H7 (cell line): ENCODE data around the gene ARSB. TPM values are rescaled to one million over a fixed set of nuclear protein-coding genes. Genes with fewer than 3 reads are reported as not detected.

Experiments
- DNase-seq: peaks from one replicate; pipeline ENCODE4 v3.0.0; 2012
- H3K27me3 ChIP-seq: 2 replicates; pipeline ENCODE4 v1.6.0; 2011; ENCODE audit warnings: mild to moderate bottlenecking, low read length; ENCODE audit not compliant: control insufficient read depth, insufficient read depth
- H3K36me3 ChIP-seq: replicated peaks from 2 replicates; pipeline ENCODE4 v1.5.1; 2011; ENCODE audit warnings: low read length; ENCODE audit not compliant: control insufficient read depth, insufficient read depth
- H3K4me3 ChIP-seq: 2 replicates; pipeline ENCODE4 v1.5.1; 2011; ENCODE audit warnings: low read depth, mild to moderate bottlenecking, control low read depth, low read length, moderate library complexity; ENCODE audit not compliant: insufficient read depth
- total RNA-seq: library from RNA; depleted of rRNA; stranded (reverse); fragments of >200 nt; shearing (Covaris generic); gene quantifications from 2 replicates; pipeline ENCODE4 v1.2.3, GENCODE V29; 2014

Gene ARSB
- total RNA-seq, 1 experiment from 2014 or later: 9.0 TPM

DNA sequence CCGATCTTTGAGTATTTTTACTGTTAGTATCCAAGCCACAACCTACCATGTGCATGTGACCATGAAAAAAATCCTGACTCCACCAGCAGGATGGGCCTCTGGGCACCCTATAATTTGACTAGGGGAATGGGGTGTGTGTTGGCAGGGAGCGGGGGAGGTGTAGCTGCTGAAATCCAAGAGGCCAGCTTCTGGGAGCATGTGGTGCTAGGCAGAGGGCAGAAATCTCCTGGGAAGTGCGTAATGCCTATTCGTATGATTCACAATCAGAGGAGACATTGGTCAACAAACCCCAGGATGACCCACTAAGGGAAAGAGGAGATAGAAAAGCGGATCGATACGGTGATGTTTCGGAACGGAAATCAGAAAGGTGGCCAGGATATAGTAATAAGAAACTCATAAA is 149.9 kb downstream of the ARSB start:
- Histone ChIP-seq H3K4me3 (no peak overlapping the region), H3K36me3 (no peaks in the 10 kb centered on the region), H3K27me3 (no peaks in the 10 kb centered on the region)
- DNase-seq: no peak

DNA sequence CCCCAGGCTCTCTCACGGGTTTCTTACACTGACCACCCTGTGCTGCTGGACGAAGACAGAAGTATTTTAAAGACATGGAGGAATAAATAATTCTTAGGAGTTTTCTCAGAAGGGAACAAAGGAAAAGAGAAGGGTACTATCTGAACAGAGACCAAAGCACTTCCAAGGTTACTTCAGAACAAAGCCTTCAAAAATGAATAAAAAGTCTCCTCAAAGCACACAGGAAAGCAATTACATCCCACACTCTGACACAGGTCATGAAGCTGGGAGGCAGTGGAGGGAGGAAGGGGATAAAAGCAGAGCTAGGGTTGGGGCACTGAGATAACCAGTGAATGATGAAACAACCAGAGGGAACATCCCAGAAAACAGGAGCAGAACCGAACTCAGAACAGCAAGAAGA is 151.8 kb downstream of the ARSB start:
- Histone ChIP-seq H3K4me3 (no peak overlapping the region), H3K36me3 (no peaks in the 10 kb centered on the region), H3K27me3 (no peaks in the 10 kb centered on the region)
- DNase-seq: no peak

DNA sequence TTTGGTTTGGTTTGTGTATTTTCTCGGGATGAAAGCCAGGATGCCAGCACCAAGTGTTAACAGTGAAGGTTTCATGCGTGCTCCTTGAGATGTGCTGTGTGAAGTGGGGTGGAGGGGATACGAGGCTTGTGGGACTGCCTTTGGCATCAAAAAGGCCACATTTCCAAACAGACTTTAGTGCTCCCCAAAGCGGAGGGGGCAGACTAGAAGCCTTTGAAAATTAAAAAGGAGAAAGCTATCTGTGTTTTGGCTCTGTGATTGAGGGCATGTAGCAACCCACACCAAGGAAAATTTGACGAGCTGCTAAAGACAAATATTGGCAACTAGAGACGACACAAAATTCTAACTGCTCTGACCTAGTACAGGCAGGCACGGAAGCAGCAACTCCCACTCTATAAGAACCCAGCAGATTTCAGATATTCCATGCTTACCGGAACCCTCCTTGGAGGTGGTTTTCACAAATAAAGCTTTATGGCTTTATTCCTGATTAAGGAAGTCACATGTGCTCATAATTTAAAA is 154.5 kb downstream of the ARSB start:
- DNase-seq: no peak
- H3K4me3 ChIP-seq: no peak overlapping the region
- H3K27me3 ChIP-seq: no peaks in the 10 kb centered on the region
- no peaks in the 10 kb centered on the region for H3K36me3 ChIP-seq

DNA sequence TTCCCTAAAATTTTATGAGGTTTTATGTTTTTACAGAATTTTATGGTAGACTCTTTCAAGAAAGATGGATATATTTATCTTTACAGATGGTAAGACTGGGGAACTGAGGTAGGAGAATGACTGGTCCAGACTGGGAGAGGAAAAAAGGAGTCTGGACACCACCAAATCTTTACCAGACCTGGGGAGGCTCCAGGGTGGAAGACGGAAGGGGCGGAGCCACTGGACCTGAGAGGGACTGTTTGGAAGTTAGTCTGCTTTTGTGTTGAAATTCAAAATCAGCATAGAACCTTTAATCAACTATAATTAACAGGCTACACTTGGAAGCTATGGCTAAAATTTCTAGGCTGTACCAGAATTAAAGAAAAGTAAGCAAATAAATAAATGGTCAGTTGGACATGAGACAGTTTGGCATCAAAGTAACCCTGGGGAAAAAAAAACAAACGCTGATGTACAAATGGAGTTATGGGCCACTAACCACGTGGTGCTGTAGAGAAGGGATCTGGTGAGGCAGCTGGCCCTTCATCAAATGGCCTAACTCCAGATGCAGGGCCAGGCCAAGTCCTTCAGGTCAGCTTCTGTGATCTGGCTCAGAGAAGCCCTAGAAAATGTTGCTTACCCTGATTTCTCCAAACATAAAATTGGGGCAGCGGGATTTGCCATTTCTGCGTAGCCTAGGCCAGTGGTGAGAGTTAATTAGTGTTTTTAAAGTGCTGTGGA is 155.1 kb downstream of the ARSB start:
- no peaks in the 10 kb centered on the region for H3K36me3 ChIP-seq
- DNase-seq: no peak
- no peak overlapping the region for H3K4me3 ChIP-seq

DNA sequence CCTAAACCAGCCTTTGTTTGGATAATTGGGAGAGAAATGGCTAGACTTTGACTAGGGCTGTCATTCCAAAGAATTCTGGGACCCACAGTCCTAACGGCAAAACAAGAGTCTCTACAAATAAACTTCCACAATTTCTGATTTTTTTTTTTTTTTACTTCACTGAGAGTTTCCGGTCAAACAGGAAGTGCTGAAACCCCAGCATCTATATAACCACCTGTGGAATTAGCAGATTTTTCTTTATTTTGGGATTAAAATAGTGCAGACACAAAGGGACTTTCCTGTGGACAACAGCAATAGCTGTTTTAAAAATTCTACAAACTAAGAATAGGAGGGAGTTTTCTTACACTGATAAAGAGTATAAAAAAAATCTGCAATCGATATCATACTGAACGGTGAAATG is 157.4 kb downstream of the ARSB start:
- no peaks in the 10 kb centered on the region for H3K27me3 ChIP-seq
- no peaks in the 10 kb centered on the region for H3K36me3 ChIP-seq
- H3K4me3 ChIP-seq: no peak overlapping the region
- DNase-seq: no peak

More for the DNA sequence above, 155.1 kb downstream of the ARSB start:
- H3K27me3 ChIP-seq: no peaks in the 10 kb centered on the region

DNA sequence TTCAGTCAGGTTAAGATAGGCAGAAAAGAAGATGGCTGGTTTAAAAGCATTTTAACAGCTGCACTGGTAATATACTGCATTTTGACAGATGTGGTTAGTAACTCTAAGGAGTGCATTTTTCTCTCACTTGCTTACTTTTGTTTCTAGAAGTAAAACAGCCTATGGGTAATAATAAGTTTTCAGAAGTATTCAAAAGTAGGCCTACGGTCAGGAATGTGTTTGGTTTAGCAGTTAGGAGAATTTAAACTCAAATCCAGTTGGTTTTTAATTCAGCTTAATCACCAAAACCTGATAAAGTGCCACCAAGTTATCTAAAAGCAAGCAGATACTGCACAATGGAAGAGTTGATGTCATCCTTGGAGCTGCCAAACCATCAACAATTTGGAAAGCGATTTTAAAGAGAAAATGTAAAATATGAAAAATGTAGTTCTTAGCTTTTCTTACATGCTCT is 160.3 kb downstream of the ARSB start:
- Histone ChIP-seq H3K4me3 (no peak overlapping the region), H3K36me3 (no peaks in the 10 kb centered on the region), H3K27me3 (no peaks in the 10 kb centered on the region)
- no peak for DNase-seq

DNA sequence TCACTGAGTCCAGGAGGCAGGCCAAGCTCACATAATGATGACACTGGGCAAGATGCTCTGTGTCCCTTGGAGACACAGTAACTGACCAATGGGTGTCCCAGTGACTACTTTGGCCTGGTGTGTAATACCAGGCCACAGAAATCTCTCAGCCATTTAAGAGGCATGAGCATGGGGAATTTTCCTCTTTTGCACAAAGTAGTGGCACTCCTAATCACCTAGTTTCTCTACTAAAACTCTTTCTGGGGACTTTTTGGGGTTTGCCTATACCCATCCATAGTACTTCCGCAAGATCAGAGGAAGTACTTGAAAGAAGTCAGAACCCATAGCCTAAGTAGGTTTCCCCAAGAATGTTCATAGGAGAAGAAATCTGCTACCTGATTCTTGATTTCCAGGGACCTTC is 161.9 kb downstream of the ARSB start:
- no peaks in the 10 kb centered on the region for H3K27me3 ChIP-seq
- no peak overlapping the region for H3K4me3 ChIP-seq
- no peaks in the 10 kb centered on the region for H3K36me3 ChIP-seq
- no peak for DNase-seq

DNA sequence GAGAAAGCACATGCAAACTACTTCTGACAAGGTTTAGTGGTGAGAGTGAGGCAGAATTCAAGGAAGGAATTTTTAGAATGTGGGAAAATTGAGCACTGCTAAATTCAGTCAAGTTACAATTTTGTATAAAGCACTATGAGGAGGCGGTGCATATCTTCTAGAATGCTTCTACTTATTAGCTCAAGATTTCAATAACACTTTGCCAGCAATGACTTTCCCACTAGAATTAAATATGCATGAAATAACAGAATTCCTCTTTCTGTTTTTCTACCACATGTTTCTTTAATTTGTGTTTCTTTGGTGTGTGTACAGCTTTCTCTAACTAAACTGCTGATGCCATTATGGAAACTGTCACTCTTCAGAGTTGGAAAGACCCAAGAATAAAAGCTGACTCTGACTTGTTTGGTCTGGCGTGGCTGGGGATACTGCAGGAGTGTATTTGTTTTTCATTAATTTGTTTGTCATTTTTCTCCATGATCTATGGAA is 163.5 kb downstream of the ARSB start:
- H3K27me3 ChIP-seq: no peaks in the 10 kb centered on the region
- DNase-seq: no peak
- no peaks in the 10 kb centered on the region for H3K36me3 ChIP-seq
- H3K4me3 ChIP-seq: no peak overlapping the region

DNA sequence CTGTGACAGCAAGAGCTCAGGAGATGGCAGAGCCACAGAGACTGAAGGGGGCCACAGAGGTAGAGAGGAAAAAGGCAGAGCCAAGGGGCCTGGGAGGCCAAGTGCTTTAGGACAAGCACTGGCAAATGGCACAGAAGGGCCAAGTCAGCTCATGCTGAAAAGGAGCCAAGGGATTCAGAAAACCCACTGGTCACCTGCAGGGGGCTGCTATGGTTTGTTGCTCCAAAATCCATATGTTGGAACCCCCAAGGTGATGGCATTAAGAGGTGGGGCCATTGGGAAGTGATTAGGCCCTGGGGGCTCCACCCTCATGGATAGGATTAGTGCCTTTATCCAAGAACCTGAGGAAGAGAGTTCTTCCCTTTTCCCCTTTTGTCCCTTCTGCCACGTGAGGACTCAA is 165.4 kb downstream of the ARSB start:
- no peak for DNase-seq

DNA sequence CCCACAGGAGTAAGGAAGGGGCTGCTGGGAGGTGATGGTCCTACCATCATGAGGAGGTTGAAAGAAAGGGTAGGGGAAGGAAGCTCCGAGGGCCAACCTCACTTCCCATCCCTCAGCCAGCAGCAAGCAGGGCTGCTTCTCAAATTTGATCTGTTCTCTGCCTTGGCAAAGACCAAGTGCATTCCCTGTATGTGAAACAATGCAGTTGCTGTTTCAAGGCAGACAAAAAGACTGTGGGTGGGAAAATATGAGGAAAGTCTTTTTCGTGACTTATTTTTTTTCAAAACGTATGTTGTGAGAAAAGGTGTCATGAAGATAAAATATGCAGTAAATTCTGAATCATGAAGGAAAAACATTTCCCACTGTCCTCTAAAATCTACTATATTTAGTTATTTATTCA is 165.9 kb downstream of the ARSB start:
- no peaks in the 10 kb centered on the region for H3K36me3 ChIP-seq
- no peaks in the 10 kb centered on the region for H3K27me3 ChIP-seq
- no peak for DNase-seq
- no peak overlapping the region for H3K4me3 ChIP-seq

More for the DNA sequence above, 165.4 kb downstream of the ARSB start:
- H3K4me3 ChIP-seq: no peak overlapping the region
- no peaks in the 10 kb centered on the region for H3K27me3 ChIP-seq
- H3K36me3 ChIP-seq: no peaks in the 10 kb centered on the region

DNA sequence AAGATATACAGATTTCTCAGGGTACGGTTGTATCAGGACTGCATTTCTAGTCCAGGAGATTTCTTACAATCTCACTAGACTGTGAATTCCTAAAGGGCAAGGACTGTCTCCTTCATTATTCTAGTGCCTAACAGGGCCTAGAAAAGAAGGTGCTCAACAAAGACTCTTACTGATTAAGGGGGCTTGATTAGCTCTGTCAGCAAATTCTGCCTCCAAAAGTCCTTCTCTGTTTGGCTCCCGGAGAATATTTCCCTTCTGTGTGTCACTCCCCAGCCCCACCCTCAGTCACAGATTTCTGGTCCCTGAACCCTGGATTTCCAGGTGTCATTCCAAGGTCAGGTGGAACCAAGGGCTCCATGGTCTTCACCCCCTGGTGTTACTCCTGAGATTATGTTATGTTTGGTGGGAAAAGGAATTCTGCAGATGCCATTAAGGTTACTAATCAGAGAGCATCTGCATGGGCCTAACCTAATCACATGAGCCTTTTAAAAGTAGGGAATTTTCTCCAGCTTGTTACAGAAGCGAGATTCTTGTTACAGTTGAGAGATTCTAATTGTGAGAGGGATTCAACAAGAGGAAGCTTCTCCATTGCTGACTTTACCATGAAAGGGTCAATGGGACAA is 168.9 kb downstream of the ARSB start:
- no peak overlapping the region for H3K4me3 ChIP-seq
- DNase-seq: no peak
- H3K27me3 ChIP-seq: no peaks in the 10 kb centered on the region
- H3K36me3 ChIP-seq: no peaks in the 10 kb centered on the region

DNA sequence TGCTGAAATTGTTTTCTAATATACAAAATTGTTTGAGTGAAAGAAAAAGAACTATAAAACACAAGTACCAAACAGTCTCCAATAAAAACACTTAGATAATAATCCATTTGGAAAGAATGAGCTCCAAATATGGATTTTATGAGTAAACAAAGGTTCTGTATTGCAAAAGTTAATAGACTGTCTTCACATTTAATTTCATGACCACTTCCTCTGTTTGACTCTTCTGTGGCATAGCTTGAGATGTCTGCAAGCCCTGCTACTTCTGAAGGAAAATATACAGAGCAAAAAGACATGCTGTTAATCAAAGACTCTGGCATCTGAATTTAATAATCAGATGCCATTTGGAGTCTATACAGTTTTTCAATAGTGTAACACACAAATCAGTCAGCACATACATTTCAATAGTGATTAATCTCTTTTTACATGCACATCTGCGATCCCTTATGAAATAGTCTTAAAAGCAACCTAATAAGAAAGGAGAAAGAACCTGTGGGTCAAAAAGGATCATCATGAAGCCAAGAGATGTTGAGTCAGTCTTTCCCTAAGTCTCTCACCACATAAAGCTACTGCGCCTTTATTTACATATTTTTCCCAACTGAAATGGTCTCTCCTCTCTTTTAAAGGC is 171.1 kb downstream of the ARSB start:
- Histone ChIP-seq H3K4me3 (no peak overlapping the region), H3K36me3 (no peaks in the 10 kb centered on the region), H3K27me3 (no peaks in the 10 kb centered on the region)
- no peak for DNase-seq

DNA sequence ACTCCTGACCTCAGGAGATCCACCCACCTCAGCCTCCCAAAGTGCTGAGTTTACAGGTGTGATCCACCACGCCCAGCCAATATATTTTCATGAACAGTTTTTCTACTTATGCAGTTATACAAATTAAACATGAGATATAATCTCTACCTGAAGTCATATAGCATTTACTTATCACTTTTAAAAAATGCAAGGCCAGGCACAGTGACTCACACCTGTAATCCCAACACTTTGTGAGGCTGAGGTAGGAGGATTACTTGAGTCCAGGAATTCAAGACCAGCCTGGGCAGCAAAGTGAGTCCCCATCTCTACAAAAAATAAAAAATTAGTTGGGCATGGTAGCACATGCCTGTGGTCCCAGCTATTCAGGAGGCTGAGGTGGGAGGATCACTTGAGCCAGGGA is 171.8 kb downstream of the ARSB start:
- H3K4me3 ChIP-seq: no peak overlapping the region
- no peaks in the 10 kb centered on the region for H3K36me3 ChIP-seq
- DNase-seq: no peak

DNA sequence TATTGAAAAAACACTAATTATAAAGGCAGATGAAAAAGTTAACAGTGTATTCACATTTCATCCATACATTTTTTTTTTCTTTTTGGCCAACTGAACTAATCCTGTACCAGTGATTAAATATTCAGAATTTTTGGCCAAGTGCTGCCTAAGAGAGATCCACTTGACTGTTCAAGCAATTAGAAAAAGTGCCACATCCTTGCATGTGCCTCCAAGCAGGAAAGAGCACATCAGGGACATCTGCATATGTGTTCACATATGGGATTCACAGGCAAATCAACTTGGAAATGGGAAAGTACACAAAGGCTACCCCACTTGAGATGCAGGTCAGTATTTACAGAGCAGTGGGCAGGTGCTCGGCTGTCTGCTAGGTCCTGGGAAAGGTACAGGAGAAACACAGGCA is 173.2 kb downstream of the ARSB start:
- Histone ChIP-seq H3K36me3 (no peaks in the 10 kb centered on the region), H3K27me3 (no peaks in the 10 kb centered on the region), H3K4me3 (no peak overlapping the region)
- DNase-seq: no peak

More for the DNA sequence above, 171.8 kb downstream of the ARSB start:
- H3K27me3 ChIP-seq: no peaks in the 10 kb centered on the region
